Measurements from ENCODE around the gene PTCD3.
A peak's percentile ranks its signal among the peaks of the same experiment; 100 is the strongest.

Gene PTCD3

DNA sequence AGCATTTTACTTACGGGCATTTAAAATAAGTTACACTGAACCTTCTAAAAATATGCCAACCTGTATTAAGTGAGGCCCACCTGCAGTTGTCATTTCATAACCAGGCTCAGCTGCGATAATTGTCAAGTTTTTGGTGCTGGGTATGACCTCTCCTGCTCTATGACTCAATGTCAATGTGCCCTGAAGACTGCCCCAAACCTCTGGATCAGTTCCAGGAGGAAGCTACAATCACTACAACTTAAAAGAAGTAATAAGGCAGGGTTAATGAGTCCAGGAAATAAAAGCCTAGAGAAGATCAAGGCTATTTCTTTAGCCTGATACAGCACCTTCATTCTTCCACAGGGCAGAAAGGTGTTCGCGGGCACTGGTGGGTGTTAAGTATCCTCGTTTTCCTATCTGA, 23.3 kb upstream of the PTCD3 start:
- DNase-seq = no peak

DNA sequence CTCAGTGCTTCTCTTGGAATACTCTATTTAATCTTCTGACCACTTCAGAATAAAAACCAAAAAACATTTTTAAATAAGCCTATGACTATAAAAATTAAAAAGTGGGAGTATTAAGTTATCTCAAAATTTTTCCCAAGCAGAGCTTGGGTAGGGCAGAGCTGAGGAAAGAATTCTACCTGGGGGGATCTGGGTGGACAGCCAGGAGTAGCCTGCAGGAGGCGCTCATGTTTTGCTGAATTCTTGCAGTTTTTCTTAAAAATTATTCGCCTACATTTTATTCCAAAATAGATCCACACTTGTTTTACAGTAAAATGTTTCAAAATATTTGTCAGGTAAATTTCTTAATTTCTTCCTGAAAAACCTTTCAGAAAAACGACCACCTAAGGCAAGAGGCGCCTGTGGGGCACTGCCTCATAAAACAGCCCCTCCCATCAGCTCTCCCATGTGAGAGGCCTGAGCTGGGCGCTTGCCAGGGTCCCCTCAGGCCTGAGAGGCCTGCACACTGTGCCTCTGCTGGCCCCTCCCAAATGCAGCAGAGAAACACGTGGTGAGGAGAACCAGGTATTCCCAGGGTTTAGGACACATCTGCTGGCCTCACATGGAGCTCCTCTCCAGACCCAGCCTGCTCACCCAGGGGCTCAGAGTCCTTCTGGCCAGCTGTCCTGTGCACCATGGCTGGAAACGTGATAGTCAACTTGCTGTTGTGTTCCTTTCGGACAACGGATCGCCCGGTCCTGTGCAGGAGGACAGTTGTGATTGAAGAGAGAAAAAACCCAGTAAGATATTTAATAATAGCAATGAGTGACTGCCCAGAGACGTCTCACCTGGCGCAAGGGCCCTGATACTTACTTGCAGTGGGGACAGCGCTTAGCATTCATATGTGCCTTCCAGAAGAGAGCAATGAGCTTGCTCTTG, 17.8 kb upstream of the PTCD3 start:
- no peak for DNase-seq

DNA sequence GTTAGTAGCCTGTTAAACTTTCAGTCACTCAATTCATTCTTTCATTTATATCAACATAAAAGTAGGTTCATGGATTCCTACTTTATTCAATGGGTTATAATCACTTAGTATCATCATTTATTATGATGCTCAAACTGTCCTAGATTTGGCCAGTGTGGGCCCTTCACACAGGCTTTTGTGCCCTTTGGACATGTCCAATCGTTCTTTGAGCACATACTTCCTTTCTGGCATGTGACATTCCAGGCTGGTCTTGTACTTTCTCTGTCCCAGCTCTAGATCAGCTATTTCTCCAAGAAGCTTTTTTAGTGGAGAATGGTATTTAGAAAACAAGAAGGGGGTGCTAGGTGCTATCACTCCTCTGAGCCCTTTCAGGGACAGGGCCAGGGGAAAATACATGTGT, 11.8 kb upstream of the PTCD3 start:
- no peak for DNase-seq

DNA sequence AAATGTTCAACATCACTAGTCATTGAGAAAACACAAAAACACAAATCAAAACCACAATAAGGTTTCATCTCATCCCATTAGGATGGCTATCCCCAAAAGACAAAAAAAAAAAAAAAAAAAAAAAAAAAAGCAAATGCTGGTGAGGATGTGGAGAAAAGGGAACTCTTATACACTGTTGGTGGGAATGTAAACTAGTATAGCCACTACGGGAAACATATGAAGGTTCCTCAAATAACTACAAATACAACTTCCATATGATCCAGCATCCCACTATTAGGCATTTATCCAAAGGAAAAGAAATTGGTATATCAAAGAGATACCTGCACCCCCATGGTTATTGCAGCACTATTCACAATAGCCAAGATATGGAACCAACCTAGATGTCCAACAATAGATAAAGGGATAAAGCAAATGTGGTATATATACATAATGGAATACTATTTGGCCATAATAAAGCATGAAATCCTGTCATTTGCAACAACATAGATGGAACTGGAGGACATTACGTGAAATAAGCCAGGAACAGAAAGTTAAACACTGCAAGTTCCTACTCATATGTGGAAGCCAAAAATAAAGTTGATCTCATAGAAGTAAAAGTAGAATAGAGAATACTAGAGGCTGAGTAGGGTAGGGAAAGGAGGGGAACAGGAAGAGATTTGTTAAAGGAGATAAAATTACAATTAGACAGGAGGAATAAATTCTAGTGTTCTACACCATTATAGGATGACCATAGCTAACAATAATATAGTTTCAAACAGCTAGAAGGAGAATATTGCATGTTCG, 8.7 kb upstream of the PTCD3 start:
- DNase-seq = no peak

DNA sequence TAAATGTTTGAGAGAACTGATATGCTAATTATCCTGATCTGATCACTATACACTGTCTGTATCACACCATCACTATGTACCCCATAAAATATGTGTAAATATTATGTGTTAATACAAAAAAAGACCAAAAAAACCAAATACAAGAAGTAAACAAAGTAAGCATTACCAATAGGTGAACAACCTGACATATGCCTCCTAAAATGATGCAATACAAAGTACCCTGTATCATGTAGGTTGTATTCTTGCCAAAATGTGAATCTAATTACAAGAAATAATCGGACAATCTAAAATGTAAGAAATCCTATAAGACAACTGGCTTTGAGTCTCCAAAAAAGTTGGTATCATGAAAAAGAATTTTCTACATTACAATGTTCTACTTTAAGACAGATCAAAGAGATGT, 8.1 kb upstream of the PTCD3 start:
- no peak for DNase-seq

DNA sequence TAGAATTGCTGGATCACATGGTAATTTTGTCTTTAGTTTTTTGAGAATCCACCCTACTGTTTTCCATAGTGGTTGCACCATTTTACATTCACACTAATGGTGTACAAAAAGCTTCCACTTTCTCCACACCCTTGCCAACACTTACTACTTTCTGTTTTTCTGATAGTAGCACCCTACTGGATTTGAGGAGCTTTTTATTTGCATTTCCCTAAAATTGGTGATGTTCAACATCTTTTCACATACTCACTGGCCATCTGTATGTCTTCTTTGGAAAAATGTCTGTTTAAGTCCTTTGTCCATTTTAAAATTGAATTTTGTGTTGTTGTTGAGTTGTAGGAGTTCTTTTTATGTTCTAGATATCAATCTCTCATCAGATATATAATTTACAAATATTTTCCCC, 3.9 kb upstream of the PTCD3 start:
- no peak for DNase-seq

DNA sequence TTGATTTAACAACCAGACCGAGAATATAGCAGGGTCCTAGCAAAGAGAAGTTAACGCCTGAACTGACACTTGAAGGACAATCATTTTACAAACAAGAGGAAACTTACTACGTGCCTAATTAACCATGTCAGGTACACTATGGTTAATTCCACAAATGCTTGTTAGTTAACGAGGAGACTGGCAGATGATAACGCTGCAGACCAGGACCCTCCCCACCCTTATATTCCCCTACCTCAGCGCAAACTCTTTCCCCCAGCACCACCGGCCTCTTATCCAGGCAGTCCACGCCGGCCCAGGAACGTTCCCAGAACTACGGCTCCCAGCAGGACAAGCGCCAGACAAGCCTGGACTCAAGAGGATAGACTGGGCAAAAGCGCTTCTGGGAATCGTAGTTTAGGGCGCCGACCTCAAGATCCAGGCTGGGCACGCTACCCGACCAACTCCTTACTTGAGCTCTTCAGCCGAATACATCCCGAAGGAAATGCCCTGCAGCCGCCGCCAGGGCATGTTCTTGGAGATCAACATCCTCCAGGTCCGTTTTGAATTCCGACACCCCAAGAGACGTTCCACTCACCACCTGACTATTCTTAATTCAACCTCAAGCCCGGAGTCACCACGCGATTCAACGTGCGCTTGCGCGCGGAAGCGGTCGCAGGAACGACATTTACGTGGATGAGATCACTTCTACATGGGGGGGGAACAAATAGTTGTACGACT, 625 bp upstream of the PTCD3 start, which contains the start of gene POLR1A:
POLR1A (minus strand) TSS at position 635 of the 717 bp plus-strand sequence; CDS start at position 525, 110 bp downstream.
- peak; percentile 90 for DNase-seq

DNA sequence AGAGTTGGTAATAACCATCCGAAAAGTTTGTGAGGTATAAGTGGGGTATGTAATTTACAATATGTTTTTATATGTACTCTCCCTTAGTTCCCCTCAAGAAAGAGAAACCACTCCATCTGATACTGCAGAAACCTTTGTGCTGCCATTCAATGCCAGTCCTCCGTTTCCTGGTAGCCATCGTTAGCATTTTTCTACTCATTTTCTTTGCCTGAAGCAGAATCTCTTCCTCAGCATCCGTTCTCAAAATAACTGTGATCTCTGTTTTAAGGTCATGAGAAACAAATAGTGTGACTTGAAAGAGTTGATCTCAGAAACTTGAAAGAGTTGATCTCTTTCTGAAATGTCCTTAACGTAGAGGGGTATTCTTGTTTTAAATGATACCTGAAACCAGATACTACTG, 996 bp downstream of the PTCD3 start:
- DNase-seq = no peak

DNA sequence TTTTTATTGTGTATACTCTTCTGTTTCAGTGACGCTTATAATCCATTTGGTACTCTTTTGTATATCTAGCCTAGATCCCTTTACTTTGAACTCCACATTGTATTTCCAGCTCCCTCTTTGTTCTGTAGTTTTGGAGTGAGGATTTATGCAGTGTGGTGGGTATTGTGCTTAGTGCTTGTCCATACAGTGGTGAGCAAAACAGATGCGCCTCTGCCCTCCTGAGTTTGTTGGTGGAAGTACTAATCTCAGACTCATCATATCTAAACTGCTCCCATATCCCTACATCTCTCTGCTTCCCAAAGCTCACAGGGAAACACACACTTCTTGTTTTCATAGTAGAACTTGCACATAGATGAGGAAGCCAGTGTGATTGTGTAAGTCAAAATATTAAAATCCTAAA, 12.1 kb downstream of the PTCD3 start:
- no peak for DNase-seq

DNA sequence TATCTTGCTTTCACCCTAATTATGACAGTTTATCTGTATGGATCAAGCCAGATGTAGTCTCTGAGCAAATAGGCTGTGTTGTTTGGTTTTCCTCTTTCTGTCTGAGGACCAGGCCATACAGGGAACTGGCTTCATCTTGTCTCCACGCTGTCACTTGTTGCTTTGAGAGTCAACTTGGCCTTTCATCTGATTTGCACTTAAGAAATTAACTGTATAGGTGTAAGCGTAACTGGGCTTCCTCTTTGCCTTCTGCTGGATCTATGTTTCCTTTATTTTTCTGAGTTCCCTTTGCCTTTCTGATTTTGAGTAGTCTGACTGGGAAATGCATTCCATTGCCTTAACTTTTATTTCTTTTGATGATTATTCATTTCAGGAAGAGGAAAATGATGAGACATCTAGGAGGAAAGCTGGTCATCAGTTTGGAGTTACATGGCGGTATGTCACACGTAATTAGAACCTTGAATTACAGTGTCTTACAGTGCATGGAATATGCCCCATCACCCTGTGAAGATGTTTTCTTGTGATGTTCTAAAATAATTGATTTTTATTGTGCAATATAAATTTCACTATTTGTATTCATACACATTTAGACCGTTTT, 17.4 kb downstream of the PTCD3 start:
- DNase-seq = no peak

DNA sequence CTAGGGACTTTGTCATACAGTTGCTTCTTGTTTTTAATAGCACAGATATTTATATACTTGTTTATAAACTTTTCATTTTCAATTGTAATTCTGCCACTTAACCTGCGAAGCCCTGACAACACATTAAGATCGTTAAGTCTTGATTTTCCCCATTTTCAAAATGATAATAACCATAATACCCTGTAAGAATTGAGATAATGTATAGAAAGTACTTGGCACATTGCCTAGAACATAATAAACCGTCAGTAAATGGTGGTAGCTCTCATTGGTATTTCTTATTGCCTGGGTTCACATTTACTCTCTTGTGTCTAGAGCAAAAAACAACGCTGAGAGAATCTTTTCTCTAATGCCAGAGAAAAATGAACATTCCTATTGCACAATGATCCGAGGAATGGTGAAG, 18.6 kb downstream of the PTCD3 start:
- no peak for DNase-seq

DNA sequence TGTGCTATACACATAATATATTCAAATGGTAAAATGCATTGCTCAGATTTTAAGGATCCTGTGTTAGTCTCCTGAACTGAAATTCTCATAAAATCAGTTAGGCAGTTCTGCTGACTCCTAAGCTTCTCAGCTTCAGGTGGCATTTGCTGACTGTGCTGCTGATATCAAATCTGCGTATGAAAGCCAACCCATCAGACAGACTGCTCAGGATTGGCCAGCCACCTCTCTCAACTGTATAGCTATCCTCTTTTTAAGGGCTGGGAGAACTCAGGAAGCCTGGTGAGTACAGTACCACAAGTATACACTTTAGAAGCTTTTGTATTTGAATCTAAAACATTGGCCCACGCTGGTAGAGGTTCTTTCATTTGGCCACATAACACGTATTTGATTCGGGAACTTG, 28.7 kb downstream of the PTCD3 start:
- no peak for DNase-seq

DNA sequence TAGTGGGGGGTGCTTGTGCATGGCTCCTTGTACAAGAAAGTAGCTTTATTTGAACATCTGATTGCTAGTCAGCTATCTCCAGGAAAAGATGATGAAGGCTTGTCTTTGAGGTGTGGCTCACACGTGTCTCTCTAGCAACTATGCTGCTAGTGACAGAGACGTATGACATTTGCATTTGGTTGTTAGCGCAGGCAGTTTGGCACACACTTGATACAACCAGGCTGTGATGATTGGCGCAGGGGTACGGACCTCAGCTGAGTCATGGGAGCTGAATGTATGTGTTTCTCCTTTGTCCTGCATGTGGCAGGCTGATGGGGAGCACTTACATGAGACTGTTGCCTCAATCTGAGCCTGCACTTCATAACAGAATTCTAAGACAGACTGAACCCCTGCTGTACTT, 29.6 kb downstream of the PTCD3 start:
- DNase-seq = no peak

DNA sequence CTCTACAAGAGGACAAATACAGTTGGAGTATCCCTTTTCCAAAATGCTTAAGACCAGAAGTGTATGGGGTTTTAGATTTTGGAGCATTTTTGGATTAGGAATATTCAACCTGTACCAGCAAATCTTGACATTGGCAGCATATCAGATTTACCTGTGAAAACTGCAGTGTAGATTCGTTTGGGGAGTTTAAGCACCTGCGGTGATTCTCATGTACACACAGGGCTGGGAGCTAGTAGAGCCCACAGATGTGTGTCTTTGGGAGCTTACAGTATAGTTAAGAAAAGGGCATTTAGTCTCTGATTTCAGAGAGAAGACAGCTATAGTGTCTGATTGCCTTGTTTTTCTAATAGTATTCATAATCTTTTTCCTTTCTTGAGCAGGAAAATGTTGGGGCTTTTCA, 30.1 kb downstream of the PTCD3 start:
- no peak for DNase-seq

DNA sequence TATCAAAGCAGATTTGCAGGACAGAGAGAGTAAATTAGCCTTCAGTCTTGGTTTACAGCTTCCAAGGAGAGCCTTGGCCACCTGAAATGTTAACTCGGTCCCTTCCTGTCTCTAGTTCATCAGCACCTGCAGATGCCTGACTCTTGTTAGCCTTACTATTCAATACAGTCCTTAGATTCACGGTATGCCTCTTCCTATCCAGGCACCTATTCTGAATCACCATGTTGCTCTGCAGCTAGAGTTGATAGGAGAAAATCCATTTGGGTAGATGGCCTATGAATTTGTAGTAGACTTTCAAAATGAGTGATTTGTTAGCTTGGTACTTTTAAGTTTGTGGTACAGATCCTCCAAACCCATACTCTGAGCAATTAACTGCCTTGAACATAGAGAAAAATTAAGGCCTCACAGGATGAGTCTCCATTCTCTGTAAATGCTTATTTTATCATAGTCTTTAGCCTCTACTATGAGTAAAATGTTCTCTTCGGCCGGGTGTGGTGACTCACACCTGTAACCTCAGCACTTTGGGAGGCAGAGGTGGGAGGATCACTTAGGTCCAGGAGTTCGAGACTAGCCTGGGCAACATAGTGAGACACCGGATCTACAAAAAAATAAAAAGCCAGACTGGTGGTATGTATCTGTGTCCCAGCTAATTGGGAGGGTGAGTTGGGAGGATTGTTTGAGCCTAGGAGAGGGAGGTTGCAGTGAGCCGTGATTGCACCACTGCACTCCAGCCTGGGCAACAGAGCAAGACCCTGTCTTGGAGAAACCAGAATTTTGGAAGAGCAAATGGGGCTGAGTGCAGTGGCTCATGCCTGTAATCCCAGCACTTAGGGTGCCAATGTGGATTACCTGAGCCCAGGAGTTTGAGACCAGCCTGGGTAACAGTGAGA, 32.9 kb downstream of the PTCD3 start:
- no peak for DNase-seq

DNA sequence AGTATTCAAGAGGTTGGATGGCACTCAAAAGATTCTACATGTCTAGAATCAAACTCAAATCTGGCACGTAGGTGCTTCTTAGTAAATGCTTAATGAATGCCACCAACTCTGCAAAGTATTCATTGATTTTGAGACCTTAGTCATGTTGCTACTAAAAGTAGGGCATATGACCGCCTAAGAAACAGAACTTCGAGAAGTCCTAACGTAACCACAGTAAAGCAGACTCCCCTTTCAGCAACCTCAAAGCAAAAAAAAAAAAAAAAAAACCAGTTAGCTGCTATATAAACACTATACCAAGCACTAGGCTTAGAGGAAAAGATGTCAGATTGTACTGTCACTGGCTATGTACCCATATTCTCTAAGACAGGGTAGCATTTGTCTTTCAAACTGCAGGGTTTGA, 33.9 kb downstream of the PTCD3 start:
- DNase-seq = no peak

DNA sequence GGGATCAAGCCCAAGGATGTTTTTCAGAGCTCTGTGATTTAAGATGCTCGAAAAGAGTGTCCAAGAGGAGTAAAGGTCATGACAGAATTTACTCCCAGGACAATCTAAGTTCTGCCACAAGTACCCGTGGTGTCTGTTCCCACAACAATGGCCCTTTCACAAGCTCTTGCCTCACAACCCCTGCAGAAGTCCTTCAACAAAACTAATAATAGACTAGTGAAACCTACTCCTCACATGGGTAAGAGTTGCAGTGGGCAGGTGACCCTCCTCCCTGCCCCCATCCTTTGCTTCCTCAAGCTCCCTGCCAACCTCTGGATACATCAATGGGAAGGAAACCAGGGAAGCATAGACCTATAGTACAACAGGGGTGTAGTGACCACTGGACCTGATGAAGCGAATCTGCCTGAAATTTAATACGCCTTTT, 34.9 kb downstream of the PTCD3 start:
- DNase-seq = no peak

DNA sequence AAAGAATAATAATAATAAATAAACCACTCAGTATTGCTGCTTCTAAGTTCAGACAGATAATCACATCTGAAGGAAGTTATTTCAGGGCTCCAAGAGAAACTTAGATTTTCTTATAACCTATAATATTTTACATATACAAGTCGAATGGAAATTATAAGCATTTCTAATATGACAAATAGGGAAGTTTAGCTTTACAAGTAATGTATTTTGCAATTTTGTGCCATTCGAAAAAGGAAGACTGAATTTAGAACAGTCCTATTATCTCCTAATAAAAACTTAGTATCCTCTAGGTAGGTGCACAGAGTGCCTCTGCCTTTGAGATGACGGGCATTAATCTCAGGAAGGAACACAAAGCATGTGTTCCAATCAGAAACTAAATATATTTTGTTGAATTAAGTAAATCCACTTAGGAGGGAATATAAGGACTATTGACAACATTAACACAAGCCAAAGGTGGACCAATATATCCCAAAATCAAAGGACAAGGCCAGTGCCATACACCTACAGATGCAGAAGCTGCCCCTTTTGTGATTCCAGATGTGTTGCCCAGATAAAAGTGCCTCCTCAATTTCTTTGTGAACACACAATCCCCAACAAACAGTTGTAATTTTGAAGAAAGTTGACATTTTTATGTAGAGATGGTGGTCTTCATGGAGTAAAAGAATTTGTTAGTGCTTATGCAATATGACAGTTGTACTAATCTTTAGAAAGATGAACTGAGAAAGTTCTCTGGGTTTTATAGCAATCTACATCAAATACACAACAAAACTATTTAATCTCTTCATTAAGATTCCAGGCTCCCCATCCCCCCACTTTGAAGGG, 36.6 kb downstream of the PTCD3 start:
- DNase-seq = no peak

DNA sequence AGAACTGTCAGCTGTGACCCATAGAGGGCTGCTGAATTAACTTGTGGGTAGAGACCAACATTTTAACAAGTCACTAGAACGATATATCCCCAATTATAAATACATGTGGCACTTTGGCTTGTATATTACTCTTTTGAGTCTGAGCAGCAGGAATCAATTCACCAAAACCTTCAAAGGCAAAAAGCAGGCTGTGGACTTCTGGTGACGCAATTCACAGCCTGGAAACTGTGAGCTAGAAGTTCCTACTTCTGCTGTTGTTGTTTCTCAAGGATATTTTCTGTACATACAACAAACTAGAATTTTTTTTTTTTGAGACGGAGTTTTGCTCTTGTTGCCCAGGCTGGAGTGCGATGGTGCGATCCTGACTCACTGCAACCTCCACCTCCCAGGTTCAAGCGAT, 37.3 kb downstream of the PTCD3 start:
- no peak for DNase-seq

DNA sequence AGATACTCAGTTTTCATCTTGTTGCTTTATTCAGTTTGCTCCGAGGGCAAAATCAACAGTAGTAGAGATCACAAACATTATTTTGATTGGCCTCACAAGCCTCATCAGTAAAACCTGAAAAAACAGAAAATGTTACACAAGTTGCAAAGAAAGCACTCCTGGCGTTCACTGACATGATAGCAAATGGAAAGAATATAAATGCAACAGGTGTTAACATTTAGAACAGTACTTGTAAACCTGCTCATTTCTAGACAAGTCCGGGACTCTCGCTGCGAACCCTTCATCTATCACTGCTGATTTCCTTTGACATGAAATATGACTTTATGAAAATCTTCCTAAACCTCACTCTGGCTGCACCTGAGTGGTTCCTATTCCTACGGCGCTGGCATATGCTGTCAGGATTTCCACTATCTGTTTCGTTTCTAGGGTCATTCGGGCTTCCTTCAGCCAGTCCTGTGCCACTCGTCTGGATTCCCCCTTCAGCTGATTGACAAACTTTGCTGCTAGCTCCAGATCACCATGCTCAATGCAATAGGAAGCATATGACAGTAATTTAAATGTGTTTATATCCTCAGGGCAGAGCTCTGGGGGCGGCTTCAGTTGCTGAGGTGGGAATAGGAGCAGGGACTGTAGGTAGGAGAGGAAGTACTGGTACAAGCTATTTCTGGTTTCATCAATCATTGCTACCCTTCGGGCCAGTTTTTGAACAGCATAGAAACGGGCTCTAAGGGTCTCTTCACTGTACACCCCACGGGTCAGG, 38.1 kb downstream of the PTCD3 start:
- DNase-seq = no peak

All from NCI-H774 (cell line).